K562 (cell line): ENCODE measurements around the gene PBX2. TPM values are rescaled to one million over a fixed set of nuclear protein-coding genes. Genes with fewer than 3 reads are reported as not detected.
A peak's percentile ranks its signal among the peaks of the same experiment; 100 is the strongest.

Source experiments
- ATAC-seq: fragments of 200-7000 bp; cut with Tn5 transposase; 3 replicates; pipeline ENCODE4 v1.9.1; 2020; ENCODE audit warnings: moderate library complexity
- BruUV-seq: library from RNA; stranded (reverse); fragments of 400-500 nt; replicated peaks from 2 replicates; lab custom pipeline; 2021; lab: Mats Ljungman, UMichigan
- CTCF ChIA-PET: fragments of 300-600 bp; formaldehyde crosslinking; extraction: SDS; loops from one replicate; lab custom pipeline; 2021; ENCODE audit warnings: low intra/inter-chr PET ratio; lab: Yijun Ruan, JAX
- POLR2A ChIA-PET: fragments of 300-600, 350-650 bp; sonication (Branson Sonifier 250); formaldehyde crosslinking; extraction: SDS; loops from one replicate; lab custom pipeline; 2021; ENCODE audit warnings: antibody characterized with exemption, inconsistent platforms; lab: Yijun Ruan, JAX
- DNase-seq, 4 experiments: peaks; one replicate each; pipeline versions ENCODE4 v3.0.0 to v3.0.0-alpha.2; 2011 to 2018; ENCODE audit warnings: low spot score in 3 of 4, mixed read lengths in 3 of 4; ENCODE audit errors: extremely low read depth in 1 of 4
- FAIRE-seq: peaks from 2 replicates; lab custom pipeline; 2011; peaks lifted over from hg19 to GRCh38; lab: Jason Lieb, UNC
- H2AFZ ChIP-seq: 2 replicates; pipeline ENCODE4 v1.6.0; 2011; ENCODE audit warnings: low read depth, low read length, control low read depth, inconsistent platforms
- H3K27ac ChIP-seq: fragments of 200-600 bp; 3 replicates; pipeline ENCODE4 v1.8.0; 2011; ENCODE audit warnings: low read depth, mild to moderate bottlenecking, control low read depth, inconsistent platforms, low read length, moderate library complexity, mixed read lengths; ENCODE audit errors: extremely low read depth
- H3K27me3 ChIP-seq, 2 experiments: fragments of 300-600 bp in 1 of 2; 2 replicates in 1 of 2; 3 replicates in 1 of 2; pipeline versions ENCODE4 v1.6.0 to v1.8.0; 2011; ENCODE audit warnings: inconsistent platforms in 2 of 2, low read length in 2 of 2, mild to moderate bottlenecking in 1 of 2, mixed read lengths in 1 of 2, moderate library complexity in 1 of 2; ENCODE audit not compliant: control insufficient read depth in 2 of 2, insufficient read depth in 2 of 2
- H3K36me3 ChIP-seq: fragments of 300-600 bp; 3 replicates; pipeline ENCODE4 v1.8.0; 2011; ENCODE audit warnings: mild to moderate bottlenecking, low read length, inconsistent platforms; ENCODE audit not compliant: control insufficient read depth, insufficient read depth
- H3K4me1 ChIP-seq, 2 experiments: fragments of 200-600 bp in 1 of 2; replicated peaks in 1 of 2; 2 replicates in 1 of 2; 3 replicates in 1 of 2; pipeline versions ENCODE4 v1.5.1 to v1.8.0; 2011; ENCODE audit warnings: inconsistent platforms in 2 of 2, low read length in 2 of 2, mild to moderate bottlenecking in 1 of 2, mixed read lengths in 1 of 2, moderate library complexity in 1 of 2; ENCODE audit not compliant: control insufficient read depth in 2 of 2, insufficient read depth in 2 of 2
- H3K4me2 ChIP-seq: 2 replicates; pipeline ENCODE4 v1.6.1; 2011; ENCODE audit warnings: low read length, control low read depth, inconsistent platforms, mixed read lengths; ENCODE audit not compliant: insufficient read depth
- H3K4me3 ChIP-seq: fragments of 200-600 bp; sonication (generic), shearing (Covaris generic); 2 replicates; pipeline ENCODE4 v1.5.1; 2016; ENCODE audit warnings: control low read depth, inconsistent platforms
- H3K79me2 ChIP-seq: fragments of 200-600 bp; 3 replicates; pipeline ENCODE4 v1.8.0; 2011; ENCODE audit warnings: low read length, inconsistent platforms; ENCODE audit not compliant: control insufficient read depth, insufficient read depth
- H3K9ac ChIP-seq, 2 experiments: 2 replicates each; pipeline versions ENCODE4 v1.6.0 to v1.6.1; 2011; ENCODE audit warnings: low read depth in 2 of 2, low read length in 2 of 2, control low read depth in 1 of 2, inconsistent platforms in 1 of 2, mild to moderate bottlenecking in 1 of 2, mixed read lengths in 1 of 2; ENCODE audit not compliant: insufficient read depth in 1 of 2
- H3K9me1 ChIP-seq: one replicate; pipeline ENCODE4 v1.6.0; 2011; ENCODE audit warnings: inconsistent platforms, mild to moderate bottlenecking, low read length, moderate library complexity; ENCODE audit not compliant: control insufficient read depth, insufficient read depth
- H3K9me3 ChIP-seq: replicated peaks from 2 replicates; pipeline ENCODE4 v1.5.1; 2011; ENCODE audit warnings: low read depth, low read length, inconsistent platforms; ENCODE audit not compliant: control insufficient read depth, insufficient read depth
- H4K20me1 ChIP-seq: replicated peaks from 2 replicates; pipeline ENCODE4 v1.6.1; 2011; ENCODE audit warnings: low read length, inconsistent platforms, mixed read lengths; ENCODE audit not compliant: control insufficient read depth, insufficient read depth
- BCOR ChIP-seq: fragments of 450-650 bp; IDR thresholded peaks from 2 replicates; pipeline ENCODE4 v1.6.1; 2016
- NR2C2 ChIP-seq, 2 experiments: fragments of 200-800 bp in 1 of 2; sonication (Bioruptor generic) in 1 of 2; sonication (generic) in 1 of 2; formaldehyde crosslinking in 1 of 2; IDR thresholded peaks; 2 replicates each; pipeline versions ENCODE4 v1.6.1 to v1.8.0; 2016 to 2022; ENCODE audit warnings: mild to moderate bottlenecking in 1 of 2, missing compliant biosample characterization in 1 of 2, missing genetic modification characterization in 1 of 2, missing genetic modification reagents in 1 of 2
- ZNF232 ChIP-seq: sonication (generic); formaldehyde crosslinking; IDR thresholded peaks from 2 replicates; pipeline ENCODE4 v1.8.0; 2022; ENCODE audit warnings: mild to moderate bottlenecking, missing genetic modification reagents
- ZNF830 ChIP-seq: fragments of 250-450 bp; sonication (Bioruptor Pico); IDR thresholded peaks from 2 replicates; pipeline ENCODE4 v1.5.0; 2021; ENCODE audit warnings: mild to moderate bottlenecking
- WGBS: fragments of 100-300 bp; shearing (Covaris generic); methylation state at CpG from one replicate; pipeline ENCODE4 v1.1.6; 2016; ENCODE audit warnings: low coverage, mixed read lengths; ENCODE audit not compliant: insufficient coverage; ENCODE audit errors: missing lambda C conversion rate; 5-methylcytosine and 5-hydroxymethylcytosine counted together
- in situ Hi-C: fragments of 300-500 bp; cut with MboI; formaldehyde crosslinking; loops from 4 replicates; pipeline ENCODE4 v1.15.0; 2018; ENCODE audit warnings: inconsistent platforms, mixed read lengths
- intact Hi-C: fragments of 100-400 bp; cut with micrococcal nuclease; formaldehyde crosslinking; loops from 2 replicates; pipeline ENCODE4 v1.14.2; 2022
- polyA plus RNA-seq, 8 experiments: library from polyadenylated mRNA; depleted of rRNA in 4 of 8; stranded (reverse) in 5 of 8; unstranded in 3 of 8; fragments of >200 nt; fragmentation: Nextera tagmentation in 2 of 8; fragmentation: Illumina TruSeq in 1 of 8; extraction: Ambion mirVana in 2 of 8; extraction: Trizol in 1 of 8; gene quantifications; 2 replicates each; pipeline versions ENCODE4 v1.2.1 to v1.2.3, GENCODE V29; 2011 to 2014; ENCODE audit warnings: inconsistent platforms in 1 of 8, missing spikeins in 1 of 8
- total RNA-seq, 7 experiments: library from RNA; depleted of rRNA in 6 of 7; stranded (reverse); fragments of >200 nt in 6 of 7; fragmentation: Illumina TruSeq in 2 of 7; extraction: Trizol in 2 of 7; gene quantifications; 2 replicates each; pipeline versions ENCODE4 v1.2.1 to v1.2.3, GENCODE V29; 2011 to 2021; ENCODE audit warnings: low replicate concordance in 1 of 7
- TF ChIP-seq, protein P1 (sequence below): fragments of 250-450 bp; sonication (Bioruptor Pico); IDR thresholded peaks from 2 replicates; pipeline ENCODE4 v1.5.0; 2021; ENCODE audit warnings: mild to moderate bottlenecking, borderline replicate concordance
- TF ChIP-seq, protein P2 (sequence below): fragments of 250-450 bp; sonication (Bioruptor Pico); IDR thresholded peaks from 2 replicates; pipeline ENCODE4 v1.8.0; 2021; ENCODE audit warnings: moderate library complexity, mild to moderate bottlenecking, inconsistent platforms
- TF ChIP-seq, protein P3 (sequence below): IDR thresholded peaks from 2 replicates; pipeline ENCODE4 v1.6.1; 2011; ENCODE audit warnings: borderline replicate concordance, low read depth, mild to moderate bottlenecking, moderate library complexity, low read length; ENCODE audit not compliant: insufficient read depth, poor library complexity, severe bottlenecking

PBX2 gene
- total and polyA plus RNA-seq, 9 of the 15 experiments (the other 6 are each of a cell fraction or from before 2014, with no cell fraction given), result 1.9 to 134 (median 62.5) TPM

DNA sequence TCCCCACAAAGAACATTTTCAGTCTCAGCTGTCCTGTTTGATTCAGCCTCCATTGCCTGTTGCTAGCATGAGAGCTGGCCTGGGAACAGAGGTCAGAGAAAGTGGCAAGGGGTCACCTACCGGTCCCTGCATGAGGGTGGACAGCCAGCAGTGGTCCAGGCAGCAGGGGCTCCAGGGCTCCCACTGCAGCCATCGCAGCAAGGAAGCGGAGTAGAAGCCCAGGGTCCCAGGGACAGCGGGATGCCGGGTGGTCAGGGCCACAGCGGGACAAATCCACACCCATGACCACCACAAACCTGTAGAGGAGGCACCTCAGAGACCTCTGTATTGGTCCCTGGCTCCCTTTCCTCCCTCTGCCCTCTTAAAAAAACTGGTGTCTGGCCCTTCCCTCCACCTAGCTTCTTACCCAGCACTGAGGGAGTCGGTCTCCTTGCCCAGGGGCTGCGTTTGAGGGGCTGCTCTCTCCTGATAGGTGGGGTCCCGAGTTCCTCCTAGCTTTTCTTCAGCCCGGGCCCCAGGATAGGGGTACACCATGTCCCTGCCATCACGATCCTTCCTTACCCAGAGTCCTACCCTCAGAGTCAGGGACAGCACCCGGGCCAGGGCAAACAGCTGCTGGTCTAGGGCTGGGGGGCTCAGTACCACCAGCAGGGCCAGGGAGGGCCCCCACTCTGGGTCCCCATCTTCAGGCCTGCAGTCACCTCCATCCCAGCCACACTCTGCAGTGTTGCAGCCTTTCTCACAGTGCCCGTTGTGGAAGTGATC lies 10.9 kb upstream of the PBX2 start (continued):
- TF ChIP-seq, protein P1, sequence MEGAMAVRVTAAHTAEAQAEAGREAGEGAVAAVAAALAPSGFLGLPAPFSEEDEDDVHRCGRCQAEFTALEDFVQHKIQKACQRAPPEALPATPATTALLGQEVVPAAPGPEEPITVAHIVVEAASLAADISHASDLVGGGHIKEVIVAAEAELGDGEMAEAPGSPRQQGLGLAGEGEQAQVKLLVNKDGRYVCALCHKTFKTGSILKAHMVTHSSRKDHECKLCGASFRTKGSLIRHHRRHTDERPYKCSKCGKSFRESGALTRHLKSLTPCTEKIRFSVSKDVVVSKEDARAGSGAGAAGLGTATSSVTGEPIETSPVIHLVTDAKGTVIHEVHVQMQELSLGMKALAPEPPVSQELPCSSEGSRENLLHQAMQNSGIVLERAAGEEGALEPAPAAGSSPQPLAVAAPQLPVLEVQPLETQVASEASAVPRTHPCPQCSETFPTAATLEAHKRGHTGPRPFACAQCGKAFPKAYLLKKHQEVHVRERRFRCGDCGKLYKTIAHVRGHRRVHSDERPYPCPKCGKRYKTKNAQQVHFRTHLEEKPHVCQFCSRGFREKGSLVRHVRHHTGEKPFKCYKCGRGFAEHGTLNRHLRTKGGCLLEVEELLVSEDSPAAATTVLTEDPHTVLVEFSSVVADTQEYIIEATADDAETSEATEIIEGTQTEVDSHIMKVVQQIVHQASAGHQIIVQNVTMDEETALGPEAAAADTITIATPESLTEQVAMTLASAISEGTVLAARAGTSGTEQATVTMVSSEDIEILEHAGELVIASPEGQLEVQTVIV (CRISPR knock-in tag), result no peak
- no peak for TF ChIP-seq ZNF232 (CRISPR knock-in tag)

DNA sequence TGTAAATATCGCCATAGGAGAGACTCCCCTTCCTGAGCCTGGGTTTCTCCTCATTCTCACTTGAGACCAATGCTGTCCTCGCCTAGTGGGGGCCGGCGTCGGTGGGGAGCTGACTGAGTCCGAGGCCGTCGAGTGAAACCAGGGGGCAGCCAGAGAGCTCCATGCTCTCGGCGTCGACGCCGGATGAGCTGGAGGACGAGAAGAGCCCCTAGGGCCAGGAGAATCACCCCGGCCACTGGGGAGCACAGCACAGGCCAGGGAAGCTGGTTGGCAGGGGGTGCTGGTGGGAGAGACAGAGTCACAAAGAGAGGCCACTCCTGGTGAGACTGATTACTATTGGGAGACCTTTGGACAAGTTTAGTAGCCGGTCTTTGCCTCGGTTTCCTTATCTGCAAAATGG lies 8.9 kb upstream of the PBX2 start:
- Histone ChIP-seq H3K4me2 (no peak overlapping the region), H3K36me3 (no peaks in the 10 kb centered on the region), H3K9me3 (no peaks in the 10 kb centered on the region), H4K20me1 (no peaks in the 10 kb centered on the region), H3K27me3 (peaks cover 5 to 6% of the 10 kb centered on the region in 2 experiments; a peak in 4 of 5 replicates), H3K9me1 (no peaks in the 10 kb centered on the region), H3K27ac (no peak overlapping the region), H3K4me1 (peaks cover 28 to 44% of the 10 kb centered on the region in 2 experiments), H3K9ac (0 out of 4 replicates have a peak overlapping the region, but pooled peaks of 1 of the 2 experiments have one; percentile 9), H2AFZ (no peak overlapping the region), H3K79me2 (peaks cover 9% of the 10 kb centered on the region; the same call in 2 of the 3 replicates), H3K4me3 (no peak overlapping the region)
- ChIA-PET CTCF (no interaction called here), POLR2A (interaction anchor here (0.7 kb wide), 1 partner anchor 10 kb away, joined by 5 read pairs; no protein-coding TSS in a partner anchor)
- intact Hi-C loops, result loop anchor here (5.0 to 10.0 kb wide), 2 partner anchors 294 to 773 kb away; partner anchors contain the start of gene ZBTB12
- ATAC-seq (no peak), FAIRE-seq (no peak), DNase-seq (no peak)
- no TSS peak for BruUV-seq
- in situ Hi-C loops, result no loop called here
- 73% methylated on average over 17 of the region's 17 CpGs for WGBS
- TF ChIP-seq ZNF830 (no peak), NR2C2 (CRISPR knock-in tag; IDR thresholded peaks at IDR 0.05) (no peak), NR2C2 (tag; IDR thresholded peaks at IDR 0.05) (no peak), BCOR (0 out of 2 replicates have a peak, but pooled peaks have one; percentile 37)
- TF ChIP-seq, protein P2, sequence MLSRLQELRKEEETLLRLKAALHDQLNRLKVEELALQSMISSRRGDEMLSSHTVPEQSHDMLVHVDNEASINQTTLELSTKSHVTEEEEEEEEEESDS (CRISPR knock-in tag), result no peak
- TF ChIP-seq, protein P3, sequence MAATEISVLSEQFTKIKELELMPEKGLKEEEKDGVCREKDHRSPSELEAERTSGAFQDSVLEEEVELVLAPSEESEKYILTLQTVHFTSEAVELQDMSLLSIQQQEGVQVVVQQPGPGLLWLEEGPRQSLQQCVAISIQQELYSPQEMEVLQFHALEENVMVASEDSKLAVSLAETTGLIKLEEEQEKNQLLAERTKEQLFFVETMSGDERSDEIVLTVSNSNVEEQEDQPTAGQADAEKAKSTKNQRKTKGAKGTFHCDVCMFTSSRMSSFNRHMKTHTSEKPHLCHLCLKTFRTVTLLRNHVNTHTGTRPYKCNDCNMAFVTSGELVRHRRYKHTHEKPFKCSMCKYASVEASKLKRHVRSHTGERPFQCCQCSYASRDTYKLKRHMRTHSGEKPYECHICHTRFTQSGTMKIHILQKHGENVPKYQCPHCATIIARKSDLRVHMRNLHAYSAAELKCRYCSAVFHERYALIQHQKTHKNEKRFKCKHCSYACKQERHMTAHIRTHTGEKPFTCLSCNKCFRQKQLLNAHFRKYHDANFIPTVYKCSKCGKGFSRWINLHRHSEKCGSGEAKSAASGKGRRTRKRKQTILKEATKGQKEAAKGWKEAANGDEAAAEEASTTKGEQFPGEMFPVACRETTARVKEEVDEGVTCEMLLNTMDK, result no peak
